Type B pancreatic cell (in vitro differentiated cells): ENCODE data around the gene HIP1. TPM values are rescaled to one million over a fixed set of nuclear protein-coding genes. Genes with fewer than 3 reads are reported as not detected.

Experiments used
- DNase-seq: peaks from one replicate; pipeline ENCODE4 v3.0.0; 2021; ENCODE audit warnings: mixed read lengths; ENCODE audit not compliant: unreplicated experiment; ENCODE audit errors: extremely low spot score
- H3K27ac Mint-ChIP-seq: 2 replicates; pipeline ENCODE4 v1.8.0; 2021; ENCODE audit warnings: mild to moderate bottlenecking, mixed read lengths
- H3K27me3 Mint-ChIP-seq: 2 replicates; pipeline ENCODE4 v1.8.0; 2021; ENCODE audit warnings: mixed read lengths
- H3K36me3 Mint-ChIP-seq: 2 replicates; pipeline ENCODE4 v1.8.0; 2021; ENCODE audit warnings: mixed read lengths
- H3K4me1 Mint-ChIP-seq: one replicate; pipeline ENCODE4 v1.8.0; 2021; ENCODE audit warnings: mixed read lengths; ENCODE audit not compliant: unreplicated experiment
- H3K4me3 Mint-ChIP-seq: 2 replicates; pipeline ENCODE4 v1.8.0; 2021; ENCODE audit warnings: mild to moderate bottlenecking, mixed read lengths
- H3K9me3 Mint-ChIP-seq: 2 replicates; pipeline ENCODE4 v1.8.0; 2021; ENCODE audit warnings: mixed read lengths
- CTCF ChIP-seq: fragments of 200-600 bp; sonication (generic); conservative IDR thresholded peaks from 2 replicates; pipeline ENCODE4 v1.5.0; 2021; ENCODE audit warnings: antibody characterized with exemption, mild to moderate bottlenecking
- total RNA-seq: library from RNA; stranded (reverse); gene quantifications from 2 replicates; pipeline ENCODE4 v1.2.1, GENCODE V29; 2021; ENCODE audit warnings: low replicate concordance

HIP1 gene
- total RNA-seq, 1 donor from 2014 or later: 33.8 TPM

DNA sequence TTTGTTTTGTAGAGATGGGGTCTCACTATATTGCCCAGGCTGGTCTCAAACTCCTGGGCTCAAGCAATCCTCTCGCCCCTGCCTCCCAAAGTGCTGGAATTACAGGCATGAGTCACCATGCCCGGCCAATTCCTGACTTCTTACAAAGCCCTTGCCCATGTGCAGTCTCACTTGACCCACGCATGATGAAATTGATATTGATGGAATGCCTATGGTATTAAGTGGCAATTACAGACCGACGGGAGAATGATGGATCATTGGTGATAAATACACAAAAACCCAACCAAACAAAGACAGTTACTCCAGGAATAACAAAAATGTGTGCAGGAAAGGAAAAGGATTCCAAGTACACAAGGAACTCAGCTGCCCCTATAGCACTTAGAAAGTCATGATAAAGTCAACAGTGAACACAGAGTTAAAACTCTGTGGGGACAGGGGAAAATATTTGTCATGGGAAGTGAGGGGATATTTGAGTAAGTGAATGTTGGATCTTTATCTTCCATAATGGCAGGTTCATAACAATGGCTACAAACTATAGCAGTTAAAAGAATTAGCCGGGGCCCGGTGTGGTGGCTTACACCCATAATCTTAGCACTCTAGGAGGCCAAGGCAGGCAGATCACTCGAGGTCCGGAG, 21.6 kb downstream of the HIP1 start:
- Mint-ChIP-seq H3K36me3 (peaks cover 4% of the 10 kb centered on the region), H3K4me3 (no peak overlapping the region), H3K27me3 (no peaks in the 10 kb centered on the region), H3K4me1 (peaks cover 13% of the 10 kb centered on the region), H3K9me3 (no peaks in the 10 kb centered on the region), H3K27ac (no peak overlapping the region)
- DNase-seq: no peak
- no peak for TF ChIP-seq CTCF

- peaks cover 4% of the 10 kb centered on the region for H3K36me3 Mint-ChIP-seq
- H3K27ac Mint-ChIP-seq: no peak overlapping the region
- no peaks in the 10 kb centered on the region for H3K27me3 Mint-ChIP-seq
- TF ChIP-seq CTCF: no peak
- no peak for DNase-seq
- peaks cover 22% of the 10 kb centered on the region for H3K4me1 Mint-ChIP-seq
- H3K9me3 Mint-ChIP-seq: no peaks in the 10 kb centered on the region
- H3K4me3 Mint-ChIP-seq: no peak overlapping the region
Measured at GRCh38 chr7:75715864-75716263, 22.9 kb downstream of the HIP1 start.

- Mint-ChIP-seq H3K4me3 (no peak overlapping the region), H3K27ac (no peak overlapping the region), H3K4me1 (peaks cover 22% of the 10 kb centered on the region), H3K9me3 (no peaks in the 10 kb centered on the region), H3K27me3 (no peaks in the 10 kb centered on the region), H3K36me3 (peaks cover 4% of the 10 kb centered on the region)
- TF ChIP-seq CTCF: no peak
- DNase-seq: no peak
Measured at GRCh38 chr7:75712517-75713361, 26.0 kb downstream of the HIP1 start.

GRCh38 chr7:75711656-75712514, 26.9 kb downstream of the HIP1 start:
- no peaks in the 10 kb centered on the region for H3K27me3 Mint-ChIP-seq

More at GRCh38 chr7:75711656-75712514, 26.9 kb downstream of the HIP1 start:
- no peak for TF ChIP-seq CTCF
- no peaks in the 10 kb centered on the region for H3K9me3 Mint-ChIP-seq
- H3K4me1 Mint-ChIP-seq: peaks cover 17% of the 10 kb centered on the region
- no peak overlapping the region for H3K4me3 Mint-ChIP-seq
- no peak for DNase-seq
- H3K36me3 Mint-ChIP-seq: no peaks in the 10 kb centered on the region
- no peak overlapping the region for H3K27ac Mint-ChIP-seq
